GM10248 (cell line): ENCODE measurements around the gene SLC16A2.

ENCODE experiments used
- CTCF ChIA-PET: fragments of 300-600 bp; sonication (Branson Sonifier 250); formaldehyde crosslinking; extraction: SDS; loops from one replicate; lab custom pipeline; 2021; ENCODE audit warnings: antibody characterized with exemption; lab: Yijun Ruan, JAX
- POLR2A ChIA-PET: fragments of 350-650 bp; sonication (Branson Sonifier 250); formaldehyde crosslinking; extraction: SDS; loops from one replicate; lab custom pipeline; 2020; ENCODE audit warnings: antibody characterized with exemption; lab: Yijun Ruan, JAX
- DNase-seq: peaks from one replicate; pipeline ENCODE4 v3.0.0; 2012; ENCODE audit errors: extremely low spot score
- TF ChIP-seq, protein P1 (sequence below): IDR thresholded peaks from 2 replicates; pipeline ENCODE4 v1.5.1; 2012; ENCODE audit warnings: mild to moderate bottlenecking, low read depth; ENCODE audit errors: extremely low read depth, missing control alignments, control extremely low read depth

The SLC16A2 gene

DNA sequence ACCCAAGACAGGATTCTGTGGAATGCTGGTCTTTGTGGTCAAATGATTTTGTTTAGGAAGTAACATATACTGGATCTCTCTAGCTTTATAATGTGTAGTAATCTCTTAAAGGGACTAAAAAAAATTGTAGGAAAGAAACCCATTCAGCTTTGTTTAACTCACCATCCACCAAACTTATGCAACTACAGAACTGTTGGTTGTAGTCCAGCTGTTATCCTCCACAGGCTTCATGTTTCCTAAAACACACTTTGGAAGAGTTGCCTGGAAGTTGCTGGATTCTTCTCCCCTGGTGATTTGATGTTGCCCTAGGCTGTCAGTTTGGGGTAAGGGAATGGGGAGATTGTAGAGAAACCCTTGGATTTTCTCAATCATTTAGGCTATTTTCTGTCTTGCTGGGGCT is 103.8 kb downstream of the SLC16A2 start:
- ChIA-PET CTCF (no interaction called here), POLR2A (no interaction called here)
- TF ChIP-seq, protein P1, sequence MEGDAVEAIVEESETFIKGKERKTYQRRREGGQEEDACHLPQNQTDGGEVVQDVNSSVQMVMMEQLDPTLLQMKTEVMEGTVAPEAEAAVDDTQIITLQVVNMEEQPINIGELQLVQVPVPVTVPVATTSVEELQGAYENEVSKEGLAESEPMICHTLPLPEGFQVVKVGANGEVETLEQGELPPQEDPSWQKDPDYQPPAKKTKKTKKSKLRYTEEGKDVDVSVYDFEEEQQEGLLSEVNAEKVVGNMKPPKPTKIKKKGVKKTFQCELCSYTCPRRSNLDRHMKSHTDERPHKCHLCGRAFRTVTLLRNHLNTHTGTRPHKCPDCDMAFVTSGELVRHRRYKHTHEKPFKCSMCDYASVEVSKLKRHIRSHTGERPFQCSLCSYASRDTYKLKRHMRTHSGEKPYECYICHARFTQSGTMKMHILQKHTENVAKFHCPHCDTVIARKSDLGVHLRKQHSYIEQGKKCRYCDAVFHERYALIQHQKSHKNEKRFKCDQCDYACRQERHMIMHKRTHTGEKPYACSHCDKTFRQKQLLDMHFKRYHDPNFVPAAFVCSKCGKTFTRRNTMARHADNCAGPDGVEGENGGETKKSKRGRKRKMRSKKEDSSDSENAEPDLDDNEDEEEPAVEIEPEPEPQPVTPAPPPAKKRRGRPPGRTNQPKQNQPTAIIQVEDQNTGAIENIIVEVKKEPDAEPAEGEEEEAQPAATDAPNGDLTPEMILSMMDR: no peak
- no peak for DNase-seq

DNA sequence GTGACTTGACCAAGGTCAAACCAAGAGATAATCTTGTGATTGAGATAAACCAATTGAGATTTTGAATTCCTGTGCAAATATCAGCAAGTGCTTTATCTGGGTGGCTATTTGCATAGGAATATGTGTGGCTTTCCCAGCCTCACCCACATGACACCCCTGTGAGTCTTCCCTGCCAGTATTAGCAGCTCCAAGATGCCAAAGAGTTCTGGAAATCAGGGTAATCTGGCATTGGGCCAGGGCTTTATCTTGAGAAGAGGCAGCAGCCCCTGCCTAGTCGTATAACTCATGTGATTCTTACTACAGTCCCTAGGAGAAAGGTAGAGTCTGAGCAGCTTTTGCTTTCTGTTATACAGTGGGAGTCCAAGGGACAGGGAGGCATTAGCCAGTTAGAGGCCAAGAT is 105.5 kb downstream of the SLC16A2 start:
- TF ChIP-seq, protein P1: no peak
- POLR2A ChIA-PET: no interaction called here
- no peak for DNase-seq
- CTCF ChIA-PET: interaction anchor here (1.0 kb wide), 1 partner anchor 9 kb away, joined by 3 read pairs; no protein-coding TSS in a partner anchor

DNA sequence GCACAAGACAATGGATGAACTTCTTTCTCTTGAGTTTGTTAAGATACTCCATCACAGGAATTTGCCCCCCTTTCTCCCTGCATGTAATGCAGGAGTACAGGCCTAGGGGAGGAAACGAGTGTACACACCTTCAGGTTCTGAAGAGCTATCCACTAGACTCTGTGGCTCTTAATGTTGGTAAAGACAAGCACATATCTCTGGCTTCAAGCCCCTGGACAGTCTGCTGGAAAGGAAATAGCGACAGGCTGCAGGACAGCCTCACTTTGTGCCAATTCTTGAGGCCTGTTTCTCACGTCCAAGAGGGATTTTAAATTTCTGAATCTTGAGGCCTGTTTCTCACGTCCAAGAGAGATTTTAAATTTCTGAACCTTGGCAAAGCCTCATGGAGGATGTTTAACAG is 106.1 kb downstream of the SLC16A2 start:
- no peak for DNase-seq
- POLR2A ChIA-PET: no interaction called here
- TF ChIP-seq, protein P1: no peak
- CTCF ChIA-PET: interaction anchor here (1.0 kb wide), 1 partner anchor 8 kb away, joined by 3 read pairs; no protein-coding TSS in a partner anchor

DNA sequence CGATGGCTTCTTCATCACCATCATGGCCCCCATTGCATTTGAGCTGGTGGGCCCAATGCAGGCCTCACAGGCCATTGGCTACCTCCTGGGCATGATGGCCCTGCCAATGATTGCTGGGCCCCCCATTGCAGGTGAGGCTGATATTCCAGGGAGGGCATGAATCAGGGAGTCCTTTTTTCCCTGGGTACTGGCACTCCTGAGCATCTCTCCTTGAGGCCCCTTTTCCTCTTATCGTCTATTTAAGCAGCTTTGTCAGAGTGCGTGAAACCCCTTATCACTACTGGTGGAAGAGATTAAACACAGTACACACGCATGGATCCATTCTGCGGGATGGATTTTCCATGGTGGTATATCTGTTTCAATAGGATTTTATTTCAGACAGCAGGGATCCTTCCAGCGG is 108.0 kb downstream of the SLC16A2 start:
- DNase-seq: no peak
- CTCF ChIA-PET: no interaction called here
- TF ChIP-seq, protein P1: no peak
- POLR2A ChIA-PET: no interaction called here

DNA sequence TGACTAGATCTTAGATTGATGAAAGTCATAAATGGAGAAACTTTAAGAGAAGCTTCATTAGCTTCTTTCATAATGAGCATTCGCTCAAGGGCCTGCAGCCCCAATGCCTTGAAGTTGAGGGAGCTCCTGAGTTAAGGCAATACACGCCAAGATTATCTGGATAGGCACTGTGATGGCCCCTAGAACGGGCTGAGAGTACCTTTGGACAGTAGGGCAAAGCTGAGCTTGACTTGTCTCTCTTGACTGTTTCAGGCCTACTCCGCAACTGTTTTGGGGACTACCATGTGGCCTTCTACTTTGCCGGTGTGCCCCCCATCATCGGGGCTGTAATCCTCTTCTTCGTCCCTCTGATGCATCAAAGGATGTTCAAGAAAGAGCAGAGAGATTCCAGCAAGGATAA is 109.8 kb downstream of the SLC16A2 start:
- TF ChIP-seq, protein P1: no peak
- no peak for DNase-seq
- POLR2A ChIA-PET: no interaction called here
- CTCF ChIA-PET: no interaction called here

DNA sequence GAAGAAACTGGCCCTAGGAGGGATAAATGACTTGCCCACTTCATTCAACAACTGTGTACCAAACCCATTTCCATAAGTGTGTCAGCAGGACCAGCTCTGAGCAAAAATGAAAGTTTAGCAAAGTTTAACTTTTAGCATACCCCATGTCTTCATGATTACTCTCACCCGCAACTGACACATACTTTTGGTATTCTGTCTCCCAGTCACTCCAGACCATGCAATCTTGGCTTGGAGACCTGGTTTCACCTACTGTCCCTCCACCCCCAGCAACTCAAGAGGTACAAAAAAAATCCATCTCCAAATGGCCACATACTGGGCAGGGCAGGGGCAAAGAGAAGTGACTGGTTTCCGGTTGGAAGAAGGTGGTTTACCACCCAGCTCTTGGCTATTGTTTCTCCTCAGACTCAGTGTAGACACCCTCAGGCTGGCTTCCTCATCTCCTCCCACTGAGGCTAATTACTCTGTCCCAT is 113.3 kb downstream of the SLC16A2 start:
- DNase-seq: peak; percentile 21
- CTCF ChIA-PET: interaction anchor here (1.0 to 3.9 kb wide), 3 partner anchors 12 to 41 kb away, joined by 4 to 24 read pairs (median 5); no protein-coding TSS in a partner anchor
- TF ChIP-seq, protein P1: no peak
- POLR2A ChIA-PET: no interaction called here
